ENCODE results near the gene EIF3J. TPM values are rescaled to one million over a fixed set of nuclear protein-coding genes. Genes with fewer than 3 reads are reported as not detected.

The EIF3J gene
- total and polyA plus RNA-seq, 2 of the 4 experiments (the other 2 are of a cell fraction): 51.6 to 59.9 TPM

DNA sequence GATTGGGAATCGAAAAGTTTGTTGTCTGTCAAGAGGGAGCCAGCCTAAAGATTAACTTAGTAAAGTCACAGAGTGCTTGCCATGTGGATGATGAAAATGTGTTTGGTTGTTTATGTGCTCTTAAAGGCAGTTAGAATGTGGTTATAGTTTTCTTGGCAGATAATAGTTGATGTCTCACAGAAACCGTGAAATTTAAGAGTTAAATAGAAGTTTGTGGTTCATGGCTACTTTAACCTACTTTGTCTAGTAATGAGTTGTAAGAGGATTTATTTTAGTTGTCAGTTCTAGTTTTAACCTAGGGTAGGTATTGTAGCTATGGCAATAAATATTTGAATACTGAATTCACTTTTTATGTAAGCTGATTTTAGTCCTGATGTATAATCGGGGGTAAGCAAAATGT lies 36.4 kb upstream of the EIF3J start:
- DNase-seq (no peak), ATAC-seq (ENCODE audit: low read depth) (no peak)
- H3K4me1 ChIP-seq (ENCODE audit: control insufficient read depth, insufficient read depth, low read length): no peaks in the 10 kb centered on the region
- no peak overlapping the region for H2AK5ac ChIP-seq (ENCODE audit: low read depth, low read length)
- H3K14ac ChIP-seq (replicated peaks; ENCODE audit: low read depth, low read length): no peak overlapping the region
- CTCF ChIA-PET: no interaction called here
- no peak overlapping the region for H2BK120ac ChIP-seq (ENCODE audit: low read depth, low read length)
- WGBS, 2 experiments (ENCODE audit: extremely low coverage in 2 of 2, insufficient read length in 1 of 2): no CpG with 5 or more reads among the region's 3 CpGs
- no peak overlapping the region for H2BK5ac ChIP-seq (ENCODE audit: low read depth, low read length, poor library complexity, severe bottlenecking)
- H4K20me1 ChIP-seq (ENCODE audit: insufficient read depth, low read length): no peaks in the 10 kb centered on the region
- intact Hi-C loops (cut with micrococcal nuclease) (loop anchor here (5.0 kb wide), 2 partner anchors 283 to 598 kb away; no protein-coding TSS in a partner anchor), dilution Hi-C loops (cut with HindIII; ENCODE audit: low sequenced_read_pairs, unreplicated experiment) (no loop called here), in situ Hi-C loops (cut with MboI; ENCODE audit: low sequenced_read_pairs) (loop anchor here (10.0 kb wide), 1 partner anchor 626 kb away; no protein-coding TSS in a partner anchor)
- no peak overlapping the region for H2BK20ac ChIP-seq (ENCODE audit: low read depth, low read length)
- no peak overlapping the region for H3K56ac ChIP-seq (ENCODE audit: extremely low read depth, insufficient read depth, low read length)
- no peaks in the 10 kb centered on the region for H3K9me3 ChIP-seq (ENCODE audit: control insufficient read depth, insufficient read depth, low read length)
- no peaks in the 10 kb centered on the region for H3K27me3 ChIP-seq (ENCODE audit: control insufficient read depth, insufficient read depth, low read length)
- H3K9ac ChIP-seq (ENCODE audit: low read depth, low read length): no peak overlapping the region
- H3K23ac ChIP-seq (ENCODE audit: low read depth, low read length): no peak overlapping the region
- H4K5ac ChIP-seq (ENCODE audit: low read depth, low read length): no peak overlapping the region
- no peak overlapping the region for H3K4me2 ChIP-seq (ENCODE audit: low read depth, low read length)
- H3K36me3 ChIP-seq (ENCODE audit: control insufficient read depth, insufficient read depth, low read length): peaks cover 19% of the 10 kb centered on the region
- no TSS peak for BruUV-seq (replicated peaks)
- no peak overlapping the region for H4K8ac ChIP-seq (ENCODE audit: low read depth in 2 of 2, low read length in 2 of 2)
- no peak overlapping the region for H3K4me3 ChIP-seq (ENCODE audit: insufficient read depth, low read depth, low read length)
- no peak overlapping the region for H2BK15ac ChIP-seq (ENCODE audit: low read depth, low read length)
- POLR2A ChIA-PET (ENCODE audit: unreplicated experiment): no interaction called here
- TF ChIP-seq RFX5 (IDR thresholded peaks at IDR 0.05; ENCODE audit: low read depth, low read length) (no peak), SMC3 (IDR thresholded peaks at IDR 0.05; ENCODE audit: low read depth, low read length) (no peak), BHLHE40 (IDR thresholded peaks at IDR 0.05; ENCODE audit: low read depth, low read length) (no peak), CEBPB (IDR thresholded peaks at IDR 0.05; ENCODE audit: low read depth, low read length) (no peak), POLR2A (IDR thresholded peaks at IDR 0.05; ENCODE audit: low read depth, low read length) (no peak), CHD1 (IDR thresholded peaks at IDR 0.05; ENCODE audit: low read depth, low read length) (no peak), MXI1 (IDR thresholded peaks at IDR 0.05; ENCODE audit: borderline replicate concordance, low read depth, low read length) (no peak), FOS (IDR thresholded peaks at IDR 0.05; ENCODE audit: low read depth, low read length) (no peak)
- TF ChIP-seq, protein P1, sequence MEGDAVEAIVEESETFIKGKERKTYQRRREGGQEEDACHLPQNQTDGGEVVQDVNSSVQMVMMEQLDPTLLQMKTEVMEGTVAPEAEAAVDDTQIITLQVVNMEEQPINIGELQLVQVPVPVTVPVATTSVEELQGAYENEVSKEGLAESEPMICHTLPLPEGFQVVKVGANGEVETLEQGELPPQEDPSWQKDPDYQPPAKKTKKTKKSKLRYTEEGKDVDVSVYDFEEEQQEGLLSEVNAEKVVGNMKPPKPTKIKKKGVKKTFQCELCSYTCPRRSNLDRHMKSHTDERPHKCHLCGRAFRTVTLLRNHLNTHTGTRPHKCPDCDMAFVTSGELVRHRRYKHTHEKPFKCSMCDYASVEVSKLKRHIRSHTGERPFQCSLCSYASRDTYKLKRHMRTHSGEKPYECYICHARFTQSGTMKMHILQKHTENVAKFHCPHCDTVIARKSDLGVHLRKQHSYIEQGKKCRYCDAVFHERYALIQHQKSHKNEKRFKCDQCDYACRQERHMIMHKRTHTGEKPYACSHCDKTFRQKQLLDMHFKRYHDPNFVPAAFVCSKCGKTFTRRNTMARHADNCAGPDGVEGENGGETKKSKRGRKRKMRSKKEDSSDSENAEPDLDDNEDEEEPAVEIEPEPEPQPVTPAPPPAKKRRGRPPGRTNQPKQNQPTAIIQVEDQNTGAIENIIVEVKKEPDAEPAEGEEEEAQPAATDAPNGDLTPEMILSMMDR (conservative IDR thresholded peaks at IDR 0.05; ENCODE audit: low read depth, low read length): no peak
- no peak overlapping the region for H2AK9ac ChIP-seq (replicated peaks; ENCODE audit: low read depth, low read length, poor library complexity)
- H3K4ac ChIP-seq (ENCODE audit: low read depth, low read length): no peak overlapping the region
- H4K91ac ChIP-seq (ENCODE audit: insufficient read depth, low read depth, low read length): no peak overlapping the region
- H3K9me1 ChIP-seq (ENCODE audit: insufficient read depth, low read length): no peaks in the 10 kb centered on the region
- no peak overlapping the region for H3K18ac ChIP-seq (ENCODE audit: low read depth, low read length)
- H2AFZ ChIP-seq (replicated peaks; ENCODE audit: low read length, poor library complexity): no peak overlapping the region
- H3K27ac ChIP-seq (ENCODE audit: insufficient read depth, low read length): no peak overlapping the region
- peaks cover 12 to 21% of the 10 kb centered on the region in 2 experiments; a peak in 3 of 4 replicates for H3K79me1 ChIP-seq (ENCODE audit: low read depth in 1 of 2, low read length in 2 of 2)
